SK-N-MC (cell line): Measurements from ENCODE around the gene RNF103.

Source experiments
- DNase-seq: peaks from one replicate; pipeline ENCODE4 v3.0.0-alpha.2; 2011; ENCODE audit warnings: low read depth, low spot score
- H3K27ac ChIP-seq: fragments of 200-600 bp; sonication (generic); 2 replicates; pipeline ENCODE4 v1.5.1; 2016; ENCODE audit warnings: mixed run types
- H3K36me3 ChIP-seq: fragments of 200-600 bp; sonication (generic); 2 replicates; pipeline ENCODE4 v1.6.1; 2017; ENCODE audit warnings: antibody characterized with exemption, low read length, mixed read lengths; ENCODE audit not compliant: insufficient read depth
- H3K4me3 ChIP-seq: fragments of 200-600 bp; sonication (generic); 2 replicates; pipeline ENCODE4 v1.5.1; 2016
- H3K9ac ChIP-seq: fragments of 200-600 bp; sonication (generic); 2 replicates; pipeline ENCODE4 v1.8.0; 2017; ENCODE audit warnings: mixed run types, mixed read lengths; ENCODE audit not compliant: insufficient read length
- H3K9me3 ChIP-seq: fragments of 200-600 bp; sonication (generic); 2 replicates; pipeline ENCODE4 v1.6.1; 2017; ENCODE audit warnings: low read depth, mild to moderate bottlenecking, antibody characterized with exemption, low read length, moderate library complexity, mixed read lengths
- EZH2 ChIP-seq: fragments of 200-600 bp; sonication (generic); IDR thresholded peaks from one replicate; pipeline ENCODE4 v1.6.1; 2017; ENCODE audit warnings: antibody characterized with exemption
- FOXP2 ChIP-seq: optimal IDR thresholded peaks from 2 replicates; pipeline ENCODE3; 2011; ENCODE audit warnings: mild to moderate bottlenecking, moderate library complexity; ENCODE audit not compliant: insufficient read depth; ENCODE audit errors: extremely low read length, control extremely low read depth
- POLR2AphosphoS5 ChIP-seq: IDR thresholded peaks from 2 replicates; pipeline ENCODE4 v1.6.1; 2012; ENCODE audit warnings: mild to moderate bottlenecking, low read depth, low read length, borderline replicate concordance

Gene RNF103

GRCh38 chr2:86632672-86633071 is 9.0 kb upstream of the RNF103 start:
- no peak overlapping the region for H3K27ac ChIP-seq
- no peaks in the 10 kb centered on the region for H3K36me3 ChIP-seq
- H3K9me3 ChIP-seq, result no peaks in the 10 kb centered on the region
- H3K9ac ChIP-seq, result no peak overlapping the region
- H3K4me3 ChIP-seq, result no peak overlapping the region
- DNase-seq, result no peak
- TF ChIP-seq POLR2AphosphoS5, result no peak
- no peak for TF ChIP-seq EZH2
- TF ChIP-seq FOXP2, result no peak

GRCh38 chr2:86631846-86632485 is 8.3 kb upstream of the RNF103 start:
- TF ChIP-seq POLR2AphosphoS5 (no peak), EZH2 (no peak), FOXP2 (no peak)
- Histone ChIP-seq H3K4me3 (no peak overlapping the region), H3K27ac (no peak overlapping the region), H3K9me3 (no peaks in the 10 kb centered on the region), H3K9ac (no peak overlapping the region), H3K36me3 (no peaks in the 10 kb centered on the region)
- no peak for DNase-seq

- no peak overlapping the region for H3K4me3 ChIP-seq
- no peak overlapping the region for H3K9ac ChIP-seq
- TF ChIP-seq EZH2, result no peak
- TF ChIP-seq POLR2AphosphoS5, result no peak
- TF ChIP-seq FOXP2, result no peak
- H3K27ac ChIP-seq, result no peak overlapping the region
- DNase-seq, result no peak
- H3K9me3 ChIP-seq, result no peaks in the 10 kb centered on the region
- H3K36me3 ChIP-seq, result no peaks in the 10 kb centered on the region
Observed at GRCh38 chr2:86628091-86628522, 4.4 kb upstream of the RNF103 start.

GRCh38 chr2:86627550-86627949 is 3.9 kb upstream of the RNF103 start:
- TF ChIP-seq POLR2AphosphoS5 (no peak), EZH2 (no peak), FOXP2 (no peak)
- DNase-seq, result no peak
- H3K4me3 ChIP-seq, result no peak overlapping the region

GRCh38 chr2:86625096-86625495 is 1.4 kb upstream of the RNF103 start:
- Histone ChIP-seq H3K9me3 (no peaks in the 10 kb centered on the region), H3K4me3 (no peak overlapping the region), H3K36me3 (no peaks in the 10 kb centered on the region), H3K27ac (no peak overlapping the region), H3K9ac (no peak overlapping the region)
- TF ChIP-seq FOXP2 (no peak), POLR2AphosphoS5 (no peak), EZH2 (no peak)
- no peak for DNase-seq

More at GRCh38 chr2:86627550-86627949, 3.9 kb upstream of the RNF103 start:
- Histone ChIP-seq H3K36me3 (no peaks in the 10 kb centered on the region), H3K9me3 (no peaks in the 10 kb centered on the region), H3K27ac (no peak overlapping the region), H3K9ac (no peak overlapping the region)

GRCh38 chr2:86624267-86624547 is 542 bp upstream of the RNF103 start:
- H3K36me3 ChIP-seq, result peaks cover 1% of the 10 kb centered on the region; the same call in 1 of the 2 replicates
- H3K27ac ChIP-seq, result peak overlapping the region; percentile 66
- no peaks in the 10 kb centered on the region for H3K9me3 ChIP-seq
- TF ChIP-seq EZH2 (no peak), POLR2AphosphoS5 (no peak), FOXP2 (no peak)
- peak overlapping the region; percentile 82 for H3K9ac ChIP-seq
- H3K4me3 ChIP-seq, result peak overlapping the region; percentile 89
- no peak for DNase-seq

- H3K4me3 ChIP-seq, result peak overlapping the region; percentile 89
- no peaks in the 10 kb centered on the region for H3K9me3 ChIP-seq
- peaks cover 11% of the 10 kb centered on the region; the same call in 1 of the 2 replicates for H3K36me3 ChIP-seq
- H3K9ac ChIP-seq, result peak overlapping the region; percentile 82
- TF ChIP-seq EZH2, result no peak
- TF ChIP-seq FOXP2, result no peak
- TF ChIP-seq POLR2AphosphoS5, result no peak
- no peak overlapping the region for H3K27ac ChIP-seq
- DNase-seq, result no peak
Observed at GRCh38 chr2:86623043-86623493, 597 bp downstream of the RNF103 start.

GRCh38 chr2:86622519-86623042 is 1.1 kb downstream of the RNF103 start:
- TF ChIP-seq EZH2 (no peak), POLR2AphosphoS5 (no peak), FOXP2 (no peak)
- Histone ChIP-seq H3K9me3 (no peaks in the 10 kb centered on the region), H3K4me3 (peak overlapping the region; percentile 89), H3K27ac (no peak overlapping the region), H3K36me3 (peaks cover 11% of the 10 kb centered on the region; the same call in 1 of the 2 replicates), H3K9ac (peak overlapping the region; percentile 82)
- no peak for DNase-seq

- no peak for DNase-seq
- Histone ChIP-seq H3K4me3 (peak overlapping the region; percentile 89), H3K9ac (peak overlapping the region; percentile 82), H3K36me3 (peaks cover 21% of the 10 kb centered on the region), H3K27ac (0 out of 2 replicates have a peak overlapping the region, but pooled peaks have one; percentile 26), H3K9me3 (no peaks in the 10 kb centered on the region)
- no peak for TF ChIP-seq FOXP2
- TF ChIP-seq POLR2AphosphoS5, result no peak
- TF ChIP-seq EZH2, result no peak
Observed at GRCh38 chr2:86621280-86621943, 2.3 kb downstream of the RNF103 start.
